ENCODE results near the gene ENOX1. TPM values are rescaled to one million over a fixed set of nuclear protein-coding genes. Genes with fewer than 3 reads are reported as not detected.

Gene ENOX1
- total RNA-seq, 4 donors from 2014 or later, result 0.27 to 0.83 (median 0.53) TPM; not detected in 1

DNA sequence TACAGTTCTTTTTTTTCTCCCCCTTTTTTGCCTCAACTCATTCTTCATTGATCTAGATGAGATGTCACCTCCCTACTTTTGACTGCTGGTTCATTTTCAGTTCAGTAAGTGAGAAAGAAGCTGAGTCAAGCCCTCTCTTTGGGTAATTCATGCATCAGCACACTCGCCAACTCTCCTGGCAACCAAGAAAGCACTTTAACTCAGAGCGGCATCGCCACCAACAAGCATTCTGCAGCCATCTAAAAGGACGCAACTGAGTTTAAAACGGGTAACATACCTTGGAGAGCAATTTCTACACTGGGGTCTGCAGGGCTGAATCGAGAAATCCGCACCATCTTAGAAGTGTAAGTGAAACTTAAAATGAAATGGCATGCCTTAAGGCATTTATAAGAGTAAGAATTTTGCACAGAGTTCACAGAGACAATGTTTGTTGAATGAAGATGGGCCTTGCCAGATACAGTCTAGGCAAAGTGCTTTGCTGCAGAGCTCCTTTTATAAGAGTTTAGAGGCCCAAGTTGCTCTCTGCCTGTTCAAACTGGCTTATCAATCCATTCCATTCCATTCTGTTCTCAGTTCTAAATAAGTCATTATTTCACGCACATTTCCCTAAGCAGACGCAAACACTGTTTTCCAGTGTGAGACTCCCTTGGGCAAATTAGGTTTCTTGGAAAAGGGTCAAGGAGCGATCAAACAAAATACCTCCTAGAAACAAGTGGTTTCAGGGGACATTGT is 338.0 kb downstream of the ENOX1 start:
- Histone ChIP-seq H3K4me1 (no peaks in the 10 kb centered on the region), H3K9me3 (no peaks in the 10 kb centered on the region), H3K27ac (no peak overlapping the region), H3K4me3 (no peak overlapping the region), H3K36me3 (no peaks in the 10 kb centered on the region), H3K27me3 (no peaks in the 10 kb centered on the region)
- no peak for DNase-seq
- TF ChIP-seq POLR2A (IDR thresholded peaks at IDR 0.05), result no peak
- TF ChIP-seq, protein P1, sequence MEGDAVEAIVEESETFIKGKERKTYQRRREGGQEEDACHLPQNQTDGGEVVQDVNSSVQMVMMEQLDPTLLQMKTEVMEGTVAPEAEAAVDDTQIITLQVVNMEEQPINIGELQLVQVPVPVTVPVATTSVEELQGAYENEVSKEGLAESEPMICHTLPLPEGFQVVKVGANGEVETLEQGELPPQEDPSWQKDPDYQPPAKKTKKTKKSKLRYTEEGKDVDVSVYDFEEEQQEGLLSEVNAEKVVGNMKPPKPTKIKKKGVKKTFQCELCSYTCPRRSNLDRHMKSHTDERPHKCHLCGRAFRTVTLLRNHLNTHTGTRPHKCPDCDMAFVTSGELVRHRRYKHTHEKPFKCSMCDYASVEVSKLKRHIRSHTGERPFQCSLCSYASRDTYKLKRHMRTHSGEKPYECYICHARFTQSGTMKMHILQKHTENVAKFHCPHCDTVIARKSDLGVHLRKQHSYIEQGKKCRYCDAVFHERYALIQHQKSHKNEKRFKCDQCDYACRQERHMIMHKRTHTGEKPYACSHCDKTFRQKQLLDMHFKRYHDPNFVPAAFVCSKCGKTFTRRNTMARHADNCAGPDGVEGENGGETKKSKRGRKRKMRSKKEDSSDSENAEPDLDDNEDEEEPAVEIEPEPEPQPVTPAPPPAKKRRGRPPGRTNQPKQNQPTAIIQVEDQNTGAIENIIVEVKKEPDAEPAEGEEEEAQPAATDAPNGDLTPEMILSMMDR (IDR thresholded peaks at IDR 0.05), result no peak

DNA sequence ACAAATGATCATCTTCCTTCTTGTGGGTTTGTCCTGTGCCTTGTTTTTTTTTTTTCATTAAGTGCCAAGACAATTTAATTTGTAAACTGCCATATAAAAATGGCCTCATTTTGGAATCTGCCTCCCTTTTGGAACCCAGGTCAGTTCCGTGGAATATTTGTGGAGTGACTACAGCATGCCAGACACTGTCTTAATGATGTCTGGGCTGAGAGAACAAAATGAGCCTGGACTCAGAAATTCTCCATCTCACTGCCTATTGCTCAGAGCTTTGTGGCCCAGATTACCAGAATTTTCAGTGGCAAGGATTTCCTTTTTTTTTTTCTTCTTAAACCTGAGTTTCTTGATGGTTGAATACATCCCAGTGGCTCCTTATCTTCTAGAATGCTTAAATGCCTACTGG is 340.6 kb downstream of the ENOX1 start:
- H3K4me1 ChIP-seq, result no peaks in the 10 kb centered on the region
- H3K36me3 ChIP-seq, result no peaks in the 10 kb centered on the region
- no peak overlapping the region for H3K27ac ChIP-seq
- no peak overlapping the region for H3K4me3 ChIP-seq
- TF ChIP-seq, protein P1 (IDR thresholded peaks at IDR 0.05), result no peak
- no peak for TF ChIP-seq POLR2A (IDR thresholded peaks at IDR 0.05)
- no peak for DNase-seq
- no peaks in the 10 kb centered on the region for H3K9me3 ChIP-seq
- no peaks in the 10 kb centered on the region for H3K27me3 ChIP-seq

DNA sequence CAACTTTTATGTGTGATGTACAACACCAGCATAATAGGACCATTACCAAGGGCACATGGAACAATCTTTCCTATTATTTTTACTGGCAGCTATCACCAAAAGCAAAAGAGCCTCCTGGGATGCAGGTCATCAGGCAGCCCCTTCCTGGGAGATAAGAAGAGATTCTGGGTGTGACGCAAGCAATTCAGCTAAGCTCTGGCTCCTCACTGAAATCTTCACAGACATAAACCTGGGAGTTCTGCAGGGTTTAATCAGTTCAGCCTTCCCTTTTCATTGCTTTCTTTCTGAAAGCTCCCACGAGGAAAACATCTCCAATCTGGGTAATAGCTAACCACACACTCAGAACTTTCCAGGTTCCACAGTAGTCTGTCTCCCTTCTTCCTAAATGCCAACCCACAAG is 341.1 kb downstream of the ENOX1 start:
- Histone ChIP-seq H3K9me3 (no peaks in the 10 kb centered on the region), H3K27ac (no peak overlapping the region), H3K36me3 (no peaks in the 10 kb centered on the region), H3K4me1 (no peaks in the 10 kb centered on the region), H3K4me3 (no peak overlapping the region), H3K27me3 (no peaks in the 10 kb centered on the region)
- DNase-seq, result no peak
- TF ChIP-seq, protein P1 (IDR thresholded peaks at IDR 0.05), result no peak
- TF ChIP-seq POLR2A (IDR thresholded peaks at IDR 0.05), result no peak

DNA sequence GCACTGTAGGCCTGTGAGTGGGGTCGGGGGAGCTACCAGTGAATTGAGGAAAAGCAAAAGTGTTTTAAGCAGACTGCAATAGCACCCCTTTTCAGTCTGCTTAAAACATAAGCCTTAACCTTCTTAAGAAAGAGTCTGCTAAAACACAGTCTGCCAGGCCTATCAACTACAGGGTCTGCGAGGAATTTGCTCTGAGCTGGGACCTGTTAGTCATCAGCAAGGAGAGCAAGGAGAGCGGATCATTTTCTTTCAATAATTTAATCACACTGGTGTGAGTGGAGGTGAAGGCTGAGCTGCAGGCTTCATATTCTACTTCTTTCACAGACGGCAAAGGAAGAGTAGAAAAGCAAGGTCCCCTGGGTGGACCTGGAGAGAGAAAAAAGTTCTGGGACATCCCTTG is 342.7 kb downstream of the ENOX1 start:
- Histone ChIP-seq H3K36me3 (no peaks in the 10 kb centered on the region), H3K4me1 (no peaks in the 10 kb centered on the region), H3K27ac (no peak overlapping the region), H3K9me3 (no peaks in the 10 kb centered on the region), H3K4me3 (no peak overlapping the region), H3K27me3 (no peaks in the 10 kb centered on the region)
- TF ChIP-seq, protein P1 (IDR thresholded peaks at IDR 0.05), result no peak
- TF ChIP-seq POLR2A (IDR thresholded peaks at IDR 0.05), result no peak
- DNase-seq, result no peak

DNA sequence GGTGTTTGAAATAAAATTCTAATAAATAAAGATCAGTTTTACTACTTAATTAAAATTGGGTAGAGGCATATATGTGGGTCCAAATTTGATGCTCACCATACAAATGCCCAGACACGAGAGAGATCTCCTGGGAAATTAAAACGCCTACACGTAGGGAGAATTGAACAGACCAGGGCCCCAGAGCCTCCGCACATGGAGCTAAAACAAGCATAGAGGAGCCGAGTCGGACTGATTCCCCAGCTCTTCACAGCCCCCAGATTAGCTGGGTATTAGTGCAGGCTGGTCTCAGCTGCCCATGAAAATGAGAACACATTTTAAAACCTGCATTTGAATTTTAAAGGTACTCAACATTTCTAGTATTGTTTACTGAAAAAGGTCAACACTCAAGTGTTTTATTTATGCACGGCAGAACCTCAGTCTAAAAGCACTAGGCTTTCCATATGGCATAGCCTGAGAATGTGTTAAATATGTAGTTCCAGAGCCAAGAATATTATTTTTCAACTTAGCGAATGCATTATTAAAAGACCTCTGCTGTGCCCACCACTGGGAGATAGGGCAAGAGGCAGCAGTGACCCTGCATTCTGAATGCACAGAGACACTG is 344.8 kb downstream of the ENOX1 start:
- Histone ChIP-seq H3K27ac (no peak overlapping the region), H3K27me3 (no peaks in the 10 kb centered on the region), H3K4me3 (no peak overlapping the region), H3K9me3 (no peaks in the 10 kb centered on the region), H3K4me1 (no peaks in the 10 kb centered on the region), H3K36me3 (no peaks in the 10 kb centered on the region)
- no peak for DNase-seq
- no peak for TF ChIP-seq POLR2A (IDR thresholded peaks at IDR 0.05)
- TF ChIP-seq, protein P1 (IDR thresholded peaks at IDR 0.05), result no peak
